Measurements from ENCODE around the gene PLPPR3. TPM values are rescaled to one million over a fixed set of nuclear protein-coding genes. Genes with fewer than 3 reads are reported as not detected.

PLPPR3 gene
- total and polyA plus RNA-seq, 10 donors = 0.03 to 0.79 (median 0.42) TPM; not detected in 4

GRCh38 chr19:815079-815774 is 6.5 kb downstream of the PLPPR3 start:
- intact Hi-C loops (cut with DNase I; ENCODE audit: low total_unique reads) = no loop called here
- 90 to 95% (median 91%) methylated on average over 18 to 47 of the region's 47 CpGs for WGBS, 5 donors
- peak; percentile 76 for DNase-seq
- Histone ChIP-seq H3K4me3 (no peak overlapping the region), H3K27me3 (replicated peaks in 1 of 7) (no peaks in the 10 kb centered on the region), H3K4me1 (peaks cover 0 to 5% (median 0%) of the 10 kb centered on the region in 6 donors), H3K36me3 (peaks cover 8 to 55% (median 31%) of the 10 kb centered on the region in 6 donors), H3K27ac (no peak overlapping the region), H3K9me3 (peaks cover 0 to 3% (median 0%) of the 10 kb centered on the region in 8 donors)
- TF ChIP-seq POLR2AphosphoS5 (IDR thresholded peaks at IDR 0.05) (peak in 1 of 3 donors; percentile 70), POLR2A (IDR thresholded peaks at IDR 0.05) (no peak)

- intact Hi-C loops (cut with DNase I; ENCODE audit: low total_unique reads) = no loop called here
- no peaks in the 10 kb centered on the region for H3K27me3 ChIP-seq (replicated peaks in 1 of 7)
- H3K9me3 ChIP-seq = peaks cover 0 to 3% (median 0%) of the 10 kb centered on the region in 8 donors
- peak; percentile 76 for DNase-seq
- peaks cover 11 to 63% (median 40%) of the 10 kb centered on the region in 6 donors for H3K36me3 ChIP-seq
- TF ChIP-seq POLR2A (IDR thresholded peaks at IDR 0.05) (no peak), POLR2AphosphoS5 (IDR thresholded peaks at IDR 0.05) (peak; percentile 43 to 88 (median 60))
- no peak overlapping the region for H3K4me3 ChIP-seq
- H3K4me1 ChIP-seq = peaks cover 0 to 7% (median 0%) of the 10 kb centered on the region in 6 donors
- H3K27ac ChIP-seq = no peak overlapping the region
- WGBS, 5 donors = 86 to 92% (median 91%) methylated on average over 46 to 49 of the region's 49 CpGs
Observed at GRCh38 chr19:814152-815078, 7.3 kb downstream of the PLPPR3 start.

DNA sequence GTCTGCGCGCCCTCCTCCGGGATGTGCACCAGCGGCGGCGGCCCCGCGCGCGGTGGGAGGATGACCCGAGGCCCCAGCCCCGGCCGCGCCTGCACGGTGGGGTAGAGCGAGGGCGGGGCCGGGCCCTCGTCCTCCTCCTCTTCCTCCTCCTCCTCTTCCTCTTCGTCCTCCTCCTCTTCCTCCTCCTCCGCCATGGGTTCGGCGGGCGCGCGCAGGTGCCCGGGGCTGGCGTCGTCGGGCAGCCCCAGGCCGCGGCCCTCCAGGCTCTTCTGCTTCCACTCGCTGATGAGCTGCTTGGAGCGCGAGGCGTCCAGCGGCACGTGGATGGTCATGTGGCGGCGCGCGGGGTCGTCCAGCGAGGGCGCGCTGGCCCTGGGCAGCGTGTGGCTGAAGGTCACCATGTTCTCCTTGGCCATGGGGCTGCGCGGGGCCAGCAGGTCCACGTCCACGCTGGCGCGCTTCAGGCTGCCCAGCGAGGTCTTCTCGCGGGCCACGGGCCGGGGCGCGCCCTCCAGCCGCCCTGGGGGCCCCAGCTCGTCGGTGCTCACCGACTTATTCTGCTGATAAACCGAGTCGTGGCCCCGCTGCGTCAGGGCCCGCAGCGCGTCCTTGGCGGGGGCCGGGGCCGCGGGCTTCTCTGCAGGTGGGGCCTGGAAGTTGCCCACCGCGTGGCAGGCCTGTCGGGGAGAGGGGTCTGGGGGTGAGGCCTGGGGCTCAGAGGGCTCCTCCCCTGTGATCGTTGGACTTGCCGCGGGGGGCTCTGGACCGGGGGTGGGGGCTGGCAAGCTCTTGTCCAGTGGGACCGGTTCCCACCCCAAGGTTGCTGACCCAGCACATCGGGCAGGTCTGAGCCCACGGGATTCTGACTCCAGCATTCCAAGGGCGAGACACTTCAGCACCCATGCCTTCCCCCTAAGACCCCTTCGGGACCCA is 8.3 kb downstream of the PLPPR3 start:
- 90 to 94% (median 93%) methylated on average over 61 to 87 of the region's 87 CpGs for WGBS, 5 donors
- no peak overlapping the region for H3K4me3 ChIP-seq
- DNase-seq = no peak

DNA sequence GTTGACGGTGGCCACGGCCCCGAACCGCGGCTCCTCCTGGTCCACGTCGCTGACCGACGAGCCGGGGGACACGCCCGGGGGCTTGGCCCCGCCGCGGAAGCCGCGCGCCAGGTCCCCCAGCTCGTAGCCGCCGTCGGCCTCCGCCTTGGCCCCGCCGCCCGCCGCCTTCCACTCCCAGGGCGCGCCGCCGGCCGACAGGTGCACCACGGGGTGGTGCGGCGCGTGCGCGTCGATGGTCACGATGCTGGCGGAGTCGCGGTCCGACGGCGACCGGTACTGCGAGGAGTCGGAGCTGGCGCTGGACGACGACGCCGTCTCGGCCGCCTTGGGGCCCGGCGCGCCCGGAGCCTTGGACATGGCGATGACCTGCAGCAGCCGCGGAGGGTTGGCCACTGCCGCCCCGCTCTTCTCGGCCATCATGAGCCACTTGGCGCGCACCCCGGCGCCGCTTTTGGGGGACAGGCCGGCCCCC is 9.0 kb downstream of the PLPPR3 start:
- peaks cover 11 to 79% (median 56%) of the 10 kb centered on the region in 6 donors for H3K36me3 ChIP-seq
- intact Hi-C loops (cut with DNase I; ENCODE audit: low total_unique reads) = no loop called here
- DNase-seq = peak; percentile 73

More for the DNA sequence above, 8.3 kb downstream of the PLPPR3 start:
- peaks cover 0 to 13% (median 0%) of the 10 kb centered on the region in 6 donors for H3K4me1 ChIP-seq
- no peaks in the 10 kb centered on the region for H3K27me3 ChIP-seq (replicated peaks in 1 of 7)
- H3K9me3 ChIP-seq = peaks cover 0 to 3% (median 0%) of the 10 kb centered on the region in 8 donors
- no peak overlapping the region for H3K27ac ChIP-seq
- TF ChIP-seq POLR2A (IDR thresholded peaks at IDR 0.05) (no peak), POLR2AphosphoS5 (IDR thresholded peaks at IDR 0.05) (peak; percentile 60 to 77 (median 67))
- TF ChIP-seq, protein P1, sequence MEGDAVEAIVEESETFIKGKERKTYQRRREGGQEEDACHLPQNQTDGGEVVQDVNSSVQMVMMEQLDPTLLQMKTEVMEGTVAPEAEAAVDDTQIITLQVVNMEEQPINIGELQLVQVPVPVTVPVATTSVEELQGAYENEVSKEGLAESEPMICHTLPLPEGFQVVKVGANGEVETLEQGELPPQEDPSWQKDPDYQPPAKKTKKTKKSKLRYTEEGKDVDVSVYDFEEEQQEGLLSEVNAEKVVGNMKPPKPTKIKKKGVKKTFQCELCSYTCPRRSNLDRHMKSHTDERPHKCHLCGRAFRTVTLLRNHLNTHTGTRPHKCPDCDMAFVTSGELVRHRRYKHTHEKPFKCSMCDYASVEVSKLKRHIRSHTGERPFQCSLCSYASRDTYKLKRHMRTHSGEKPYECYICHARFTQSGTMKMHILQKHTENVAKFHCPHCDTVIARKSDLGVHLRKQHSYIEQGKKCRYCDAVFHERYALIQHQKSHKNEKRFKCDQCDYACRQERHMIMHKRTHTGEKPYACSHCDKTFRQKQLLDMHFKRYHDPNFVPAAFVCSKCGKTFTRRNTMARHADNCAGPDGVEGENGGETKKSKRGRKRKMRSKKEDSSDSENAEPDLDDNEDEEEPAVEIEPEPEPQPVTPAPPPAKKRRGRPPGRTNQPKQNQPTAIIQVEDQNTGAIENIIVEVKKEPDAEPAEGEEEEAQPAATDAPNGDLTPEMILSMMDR (IDR thresholded peaks at IDR 0.05 in 8 of 11, conservative IDR thresholded peaks at IDR 0.05 in 3 of 11) = no peak
- intact Hi-C loops (cut with DNase I; ENCODE audit: low total_unique reads) = no loop called here
- peaks cover 11 to 72% (median 49%) of the 10 kb centered on the region in 6 donors for H3K36me3 ChIP-seq

More for the DNA sequence above, 9.0 kb downstream of the PLPPR3 start:
- Histone ChIP-seq H3K4me3 (no peak overlapping the region), H3K9me3 (peaks cover 0 to 3% (median 0%) of the 10 kb centered on the region in 8 donors), H3K4me1 (peaks cover 0 to 20% (median under 1%) of the 10 kb centered on the region in 6 donors), H3K27me3 (replicated peaks in 1 of 7) (no peaks in the 10 kb centered on the region), H3K27ac (no peak overlapping the region)
- WGBS, 5 donors = 95 to 96% (median 96%) methylated on average over 35 to 72 of the region's 72 CpGs
- TF ChIP-seq POLR2A (IDR thresholded peaks at IDR 0.05) (no peak), POLR2AphosphoS5 (IDR thresholded peaks at IDR 0.05) (no peak)
- TF ChIP-seq, protein P1 (IDR thresholded peaks at IDR 0.05 in 8 of 11, conservative IDR thresholded peaks at IDR 0.05 in 3 of 11) = no peak
